ENCODE measurements around the gene HNRNPDL. TPM values are rescaled to one million over a fixed set of nuclear protein-coding genes. Genes with fewer than 3 reads are reported as not detected.

HNRNPDL gene
- total and polyA plus RNA-seq, 2 experiments from 2014 or later = 243 to 354 TPM

GRCh38 chr4:82462415-82462831 lies 32.2 kb upstream of the HNRNPDL start:
- Histone ChIP-seq H3K4me2 (no peak overlapping the region), H3K9me2 (ENCODE audit: insufficient read depth) (no peaks in the 10 kb centered on the region), H3K4me1 (ENCODE audit: insufficient read depth) (no peaks in the 10 kb centered on the region), H3F3A (replicated peaks; ENCODE audit: low read depth) (peaks cover 7% of the 10 kb centered on the region; the same call in 1 of the 2 replicates), H3K79me2 (replicated peaks; ENCODE audit: insufficient read depth) (0 out of 2 replicates have a peak, but pooled peaks cover under 1% of the 10 kb centered on the region), H3K27ac (ENCODE audit: low read depth) (peak overlapping the region; percentile 71; the same call in 1 of the 2 replicates), H2AFZ (no peak overlapping the region), H4K20me1 (replicated peaks; ENCODE audit: insufficient read depth) (peaks cover 12% of the 10 kb centered on the region), H3K4me3 (no peak overlapping the region), H3K27me3 (ENCODE audit: insufficient read depth) (no peaks in the 10 kb centered on the region), H3K36me3 (ENCODE audit: insufficient read depth) (peaks cover 20% of the 10 kb centered on the region)
- H3K36me3 Mint-ChIP-seq (ENCODE audit: low read depth) = peaks cover 49% of the 10 kb centered on the region
- H3K9me3 Mint-ChIP-seq = no peaks in the 10 kb centered on the region; the same call in 2 of the 3 replicates
- TF ChIP-seq POLR2AphosphoS5 (IDR thresholded peaks at IDR 0.05; ENCODE audit: low read depth) (no peak), CTCF (conservative IDR thresholded peaks at IDR 0.05; ENCODE audit: low read depth in 2 of 2) (peak; percentile 53 to 83)
- no peak overlapping the region for H3K4me3 Mint-ChIP-seq
- H3K4me1 Mint-ChIP-seq = no peaks in the 10 kb centered on the region
- H3K27me3 Mint-ChIP-seq (ENCODE audit: insufficient read depth, low read depth, poor library complexity) = peaks cover 7% of the 10 kb centered on the region
- DNase-seq (ENCODE audit: low spot score) = peak; percentile 92
- ATAC-seq = peak; percentile 92
- H3K27ac Mint-ChIP-seq = no peak overlapping the region

DNA sequence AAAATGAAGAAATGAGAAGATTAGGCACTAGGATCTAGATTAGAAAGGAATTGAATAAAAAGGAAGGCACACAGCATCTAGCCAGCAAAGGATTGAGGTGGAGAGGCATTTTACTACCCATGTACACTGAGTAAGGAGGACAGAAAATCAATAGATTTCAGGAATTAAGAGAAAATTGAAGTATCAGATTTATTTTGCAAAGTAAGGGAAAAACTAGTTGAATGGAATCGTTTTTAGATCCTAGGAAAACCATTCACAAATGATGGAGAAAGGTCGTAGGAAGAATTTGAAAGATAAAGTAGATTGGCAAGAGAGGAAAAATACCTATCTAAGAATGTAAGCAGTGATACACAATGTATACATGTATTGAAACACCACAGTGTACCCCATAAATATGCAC lies 31.4 kb upstream of the HNRNPDL start:
- H4K20me1 ChIP-seq (replicated peaks; ENCODE audit: insufficient read depth) = peaks cover 14% of the 10 kb centered on the region
- no peaks in the 10 kb centered on the region for H3K4me1 Mint-ChIP-seq
- no peaks in the 10 kb centered on the region for H3K9me2 ChIP-seq (ENCODE audit: insufficient read depth)
- ATAC-seq (no peak), DNase-seq (ENCODE audit: low spot score) (no peak)
- 0 out of 2 replicates have a peak, but pooled peaks cover 2% of the 10 kb centered on the region for H3K79me2 ChIP-seq (replicated peaks; ENCODE audit: insufficient read depth)
- peaks cover 26% of the 10 kb centered on the region for H3K36me3 ChIP-seq (ENCODE audit: insufficient read depth)
- H3K36me3 Mint-ChIP-seq (ENCODE audit: low read depth) = peaks cover 57% of the 10 kb centered on the region
- H2AFZ ChIP-seq = no peak overlapping the region
- H3K27ac ChIP-seq (ENCODE audit: low read depth) = peak overlapping the region; percentile 71; the same call in 1 of the 2 replicates
- no peak overlapping the region for H3K4me3 Mint-ChIP-seq
- no peaks in the 10 kb centered on the region for H3K27me3 ChIP-seq (ENCODE audit: insufficient read depth)
- H3K27ac Mint-ChIP-seq = no peak overlapping the region
- H3K4me2 ChIP-seq = no peak overlapping the region
- no peaks in the 10 kb centered on the region for H3K4me1 ChIP-seq (ENCODE audit: insufficient read depth)
- peaks cover 7% of the 10 kb centered on the region for H3K27me3 Mint-ChIP-seq (ENCODE audit: insufficient read depth, low read depth, poor library complexity)
- peaks cover 7% of the 10 kb centered on the region; the same call in 1 of the 2 replicates for H3F3A ChIP-seq (replicated peaks; ENCODE audit: low read depth)
- H3K4me3 ChIP-seq = no peak overlapping the region
- H3K9me3 Mint-ChIP-seq = no peaks in the 10 kb centered on the region; the same call in 2 of the 3 replicates
- TF ChIP-seq EZH2phosphoT487 (IDR thresholded peaks at IDR 0.05; ENCODE audit: unreplicated experiment) (no peak), EZH2 (IDR thresholded peaks at IDR 0.05; ENCODE audit: low read depth, unreplicated experiment) (no peak), JUNB (IDR thresholded peaks at IDR 0.05; ENCODE audit: unreplicated experiment) (no peak), CTCF (conservative IDR thresholded peaks at IDR 0.05; ENCODE audit: low read depth in 2 of 2) (no peak), CREB1 (CRISPR knock-in tag; IDR thresholded peaks at IDR 0.05; ENCODE audit: low read depth) (no peak), ZNF114 (CRISPR knock-in tag; IDR thresholded peaks at IDR 0.05) (no peak), STAT1 (IDR thresholded peaks at IDR 0.05; ENCODE audit: unreplicated experiment) (no peak), ZNF462 (CRISPR knock-in tag; IDR thresholded peaks at IDR 0.05) (no peak)
- TF ChIP-seq, protein P1, sequence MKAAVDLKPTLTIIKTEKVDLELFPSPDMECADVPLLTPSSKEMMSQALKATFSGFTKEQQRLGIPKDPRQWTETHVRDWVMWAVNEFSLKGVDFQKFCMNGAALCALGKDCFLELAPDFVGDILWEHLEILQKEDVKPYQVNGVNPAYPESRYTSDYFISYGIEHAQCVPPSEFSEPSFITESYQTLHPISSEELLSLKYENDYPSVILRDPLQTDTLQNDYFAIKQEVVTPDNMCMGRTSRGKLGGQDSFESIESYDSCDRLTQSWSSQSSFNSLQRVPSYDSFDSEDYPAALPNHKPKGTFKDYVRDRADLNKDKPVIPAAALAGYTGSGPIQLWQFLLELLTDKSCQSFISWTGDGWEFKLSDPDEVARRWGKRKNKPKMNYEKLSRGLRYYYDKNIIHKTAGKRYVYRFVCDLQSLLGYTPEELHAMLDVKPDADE (IDR thresholded peaks at IDR 0.05) = no peak

Measured in GM23338 (cell line).